GM08714 (cell line): ENCODE data around the gene HBA2.
"Not testable (repeated sequence)": the region's sequence is repeated elsewhere in the genome, so short reads cannot be mapped to it uniquely, and the experiment has no call there.

Source experiments
- H3K4me3 ChIP-seq: fragments of 200-500 bp; sonication (Bioruptor generic); 2 replicates; pipeline ENCODE4 v1.5.1; 2014; ENCODE audit warnings: mild to moderate bottlenecking, low read length, inconsistent platforms
- ZNF274 ChIP-seq: IDR thresholded peaks from 2 replicates; pipeline ENCODE4 v1.6.1; 2012; ENCODE audit warnings: mild to moderate bottlenecking, low read depth, low read length

The HBA2 gene

GRCh38 chr16:164827-165538, 7.7 kb upstream of the HBA2 start:
- H3K4me3 ChIP-seq: no peak overlapping the region
- TF ChIP-seq ZNF274: no peak

- no peak for TF ChIP-seq ZNF274
- H3K4me3 ChIP-seq: no peak within 1 kb of the TSS
These were observed 6.9 kb upstream of the HBA2 start, which contains the start of gene HBM for GRCh38 chr16:165539-166374. Gene HBM, plus strand, starts transcription at chr16:165978. Its CDS starts 20 bp downstream, at chr16:165998.

GRCh38 chr16:166375-167121, 6.1 kb upstream of the HBA2 start:
- no peak overlapping the region for H3K4me3 ChIP-seq
- no peak for TF ChIP-seq ZNF274

DNA sequence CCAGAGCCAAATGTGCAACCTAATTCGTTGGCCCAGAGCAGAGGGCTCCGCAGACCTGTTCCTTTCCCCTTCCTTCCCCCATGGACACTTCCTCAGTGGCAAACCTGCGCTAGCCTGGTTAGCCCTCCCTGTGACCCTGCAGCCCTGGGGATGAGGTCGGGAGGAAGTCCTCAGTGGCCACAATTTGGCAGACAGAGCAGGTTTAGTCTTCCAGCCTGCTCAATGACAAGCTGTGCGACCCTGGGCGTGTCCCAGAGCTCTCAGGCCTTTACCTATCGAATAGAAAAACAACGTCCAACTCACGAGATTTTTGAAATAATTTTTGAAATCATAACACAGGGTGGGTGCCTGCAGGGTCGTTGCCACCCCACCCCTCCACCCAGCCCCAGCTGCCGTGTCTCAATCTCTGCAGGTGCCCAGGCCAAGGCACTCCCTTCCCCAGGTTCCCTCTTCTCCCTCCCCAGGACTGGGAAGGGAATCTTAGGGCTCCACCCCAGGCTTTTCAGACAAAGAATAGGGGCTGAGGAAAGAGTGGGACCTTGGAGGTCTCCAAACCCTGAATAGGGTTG, 5.5 kb upstream of the HBA2 start:
- no peak for TF ChIP-seq ZNF274
- H3K4me3 ChIP-seq: no peak overlapping the region

- TF ChIP-seq ZNF274: no peak
- no peak overlapping the region for H3K4me3 ChIP-seq
These were observed 4.3 kb upstream of the HBA2 start for GRCh38 chr16:168424-168823.

- no peak for TF ChIP-seq ZNF274
- H3K4me3 ChIP-seq: no peak overlapping the region
These were observed 3.7 kb upstream of the HBA2 start for GRCh38 chr16:169014-169413.

- H3K4me3 ChIP-seq: not testable (repeated sequence)
These were observed 2.6 kb upstream of the HBA2 start for GRCh38 chr16:170088-170507.

DNA sequence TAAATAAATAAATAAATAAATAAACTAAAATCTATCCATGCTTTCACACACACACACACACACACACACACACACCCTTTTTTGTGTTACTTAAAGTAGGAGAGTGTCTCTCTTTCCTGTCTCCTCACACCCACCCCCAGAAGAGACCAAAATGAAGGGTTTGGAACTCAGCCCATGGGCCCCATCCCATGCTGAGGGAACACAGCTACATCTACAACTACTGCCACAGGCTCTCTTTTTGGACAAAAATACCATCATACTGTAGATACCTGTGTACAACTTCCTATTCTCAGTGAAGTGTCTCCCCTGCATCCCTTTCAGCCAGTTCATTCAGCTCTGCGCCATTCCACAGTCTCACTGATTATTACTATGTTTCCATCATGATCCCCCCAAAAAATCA, 1.9 kb upstream of the HBA2 start:
- no peak for TF ChIP-seq ZNF274
- H3K4me3 ChIP-seq: no peak overlapping the region

DNA sequence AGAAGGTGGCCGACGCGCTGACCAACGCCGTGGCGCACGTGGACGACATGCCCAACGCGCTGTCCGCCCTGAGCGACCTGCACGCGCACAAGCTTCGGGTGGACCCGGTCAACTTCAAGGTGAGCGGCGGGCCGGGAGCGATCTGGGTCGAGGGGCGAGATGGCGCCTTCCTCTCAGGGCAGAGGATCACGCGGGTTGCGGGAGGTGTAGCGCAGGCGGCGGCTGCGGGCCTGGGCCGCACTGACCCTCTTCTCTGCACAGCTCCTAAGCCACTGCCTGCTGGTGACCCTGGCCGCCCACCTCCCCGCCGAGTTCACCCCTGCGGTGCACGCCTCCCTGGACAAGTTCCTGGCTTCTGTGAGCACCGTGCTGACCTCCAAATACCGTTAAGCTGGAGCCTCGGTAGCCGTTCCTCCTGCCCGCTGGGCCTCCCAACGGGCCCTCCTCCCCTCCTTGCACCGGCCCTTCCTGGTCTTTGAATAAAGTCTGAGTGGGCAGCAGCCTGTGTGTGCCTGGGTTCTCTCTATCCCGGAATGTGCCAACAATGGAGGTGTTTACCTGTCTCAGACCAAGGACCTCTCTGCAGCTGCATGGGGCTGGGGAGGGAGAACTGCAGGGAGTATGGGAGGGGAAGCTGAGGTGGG, 657 bp downstream of the HBA2 start:
- H3K4me3 ChIP-seq: not testable (repeated sequence)

GRCh38 chr16:173928-174769, 1.5 kb downstream of the HBA2 start:
- not testable (repeated sequence) for H3K4me3 ChIP-seq

- TF ChIP-seq ZNF274: no peak
- no peak overlapping the region for H3K4me3 ChIP-seq
These were observed 2.6 kb downstream of the HBA2 start for GRCh38 chr16:175011-175949.

- H3K4me3 ChIP-seq: not testable (repeated sequence)
These were observed 3.3 kb downstream of the HBA2 start for GRCh38 chr16:176006-176405.

DNA sequence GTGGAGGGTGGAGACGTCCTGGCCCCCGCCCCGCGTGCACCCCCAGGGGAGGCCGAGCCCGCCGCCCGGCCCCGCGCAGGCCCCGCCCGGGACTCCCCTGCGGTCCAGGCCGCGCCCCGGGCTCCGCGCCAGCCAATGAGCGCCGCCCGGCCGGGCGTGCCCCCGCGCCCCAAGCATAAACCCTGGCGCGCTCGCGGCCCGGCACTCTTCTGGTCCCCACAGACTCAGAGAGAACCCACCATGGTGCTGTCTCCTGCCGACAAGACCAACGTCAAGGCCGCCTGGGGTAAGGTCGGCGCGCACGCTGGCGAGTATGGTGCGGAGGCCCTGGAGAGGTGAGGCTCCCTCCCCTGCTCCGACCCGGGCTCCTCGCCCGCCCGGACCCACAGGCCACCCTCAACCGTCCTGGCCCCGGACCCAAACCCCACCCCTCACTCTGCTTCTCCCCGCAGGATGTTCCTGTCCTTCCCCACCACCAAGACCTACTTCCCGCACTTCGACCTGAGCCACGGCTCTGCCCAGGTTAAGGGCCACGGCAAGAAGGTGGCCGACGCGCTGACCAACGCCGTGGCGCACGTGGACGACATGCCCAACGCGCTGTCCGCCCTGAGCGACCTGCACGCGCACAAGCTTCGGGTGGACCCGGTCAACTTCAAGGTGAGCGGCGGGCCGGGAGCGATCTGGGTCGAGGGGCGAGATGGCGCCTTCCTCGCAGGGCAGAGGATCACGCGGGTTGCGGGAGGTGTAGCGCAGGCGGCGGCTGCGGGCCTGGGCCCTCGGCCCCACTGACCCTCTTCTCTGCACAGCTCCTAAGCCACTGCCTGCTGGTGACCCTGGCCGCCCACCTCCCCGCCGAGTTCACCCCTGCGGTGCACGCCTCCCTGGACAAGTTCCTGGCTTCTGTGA, 4.1 kb downstream of the HBA2 start, which contains the start of gene HBA1:
HBA1 (plus strand) TSS at position 204 of the 906 bp plus-strand sequence; CDS start at position 241, 37 bp downstream.
- H3K4me3 ChIP-seq: not testable (repeated sequence)
